CD4-positive, alpha-beta T cell treated with Interleukin-15 for 4 hours (primary cell): ENCODE data around the gene TAS2R40.

Experiments
- DNase-seq: peaks from one replicate; pipeline ENCODE4 v3.0.0-alpha.2; 2020; ENCODE audit warnings: low spot score

The TAS2R40 gene

DNA sequence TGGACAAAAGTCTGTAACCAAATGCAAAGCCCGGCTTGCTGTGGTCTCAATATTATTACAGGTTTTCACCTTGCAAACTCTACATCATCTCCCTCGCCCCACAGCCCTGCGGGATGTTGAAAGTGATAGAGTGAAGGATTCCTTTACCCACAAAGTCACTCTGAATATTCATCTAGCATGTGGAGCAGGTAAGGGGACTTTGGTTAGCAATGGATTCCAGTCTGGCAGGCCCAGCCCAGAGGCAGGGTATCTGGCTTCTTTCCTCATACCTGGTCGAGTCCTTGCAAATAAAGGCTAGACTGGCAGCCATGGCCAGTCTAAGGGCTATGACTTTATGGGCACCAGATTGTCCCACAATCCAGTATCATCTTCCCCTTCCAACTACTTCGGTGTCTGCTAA lies 3.2 kb downstream of the TAS2R40 start:
- no peak for DNase-seq

DNA sequence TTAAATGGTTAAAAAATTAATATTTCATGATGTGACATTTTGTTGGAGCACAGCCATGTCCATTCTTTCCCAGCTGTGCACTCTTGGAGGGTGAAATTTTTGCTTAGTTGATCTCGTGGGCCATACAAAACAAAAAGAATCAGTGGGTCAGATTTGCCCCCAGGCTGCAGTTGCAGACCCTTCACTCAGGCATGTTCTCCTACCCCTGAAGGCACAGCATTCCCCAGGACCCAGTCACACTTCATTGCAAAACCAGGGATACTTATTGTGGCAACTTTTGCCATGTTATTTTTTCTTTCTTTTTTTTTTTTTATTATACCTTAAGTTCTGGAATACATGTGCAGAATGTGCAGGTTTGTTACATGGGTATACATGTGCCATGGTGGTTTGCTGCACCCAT lies 6.0 kb downstream of the TAS2R40 start:
- DNase-seq: no peak

DNA sequence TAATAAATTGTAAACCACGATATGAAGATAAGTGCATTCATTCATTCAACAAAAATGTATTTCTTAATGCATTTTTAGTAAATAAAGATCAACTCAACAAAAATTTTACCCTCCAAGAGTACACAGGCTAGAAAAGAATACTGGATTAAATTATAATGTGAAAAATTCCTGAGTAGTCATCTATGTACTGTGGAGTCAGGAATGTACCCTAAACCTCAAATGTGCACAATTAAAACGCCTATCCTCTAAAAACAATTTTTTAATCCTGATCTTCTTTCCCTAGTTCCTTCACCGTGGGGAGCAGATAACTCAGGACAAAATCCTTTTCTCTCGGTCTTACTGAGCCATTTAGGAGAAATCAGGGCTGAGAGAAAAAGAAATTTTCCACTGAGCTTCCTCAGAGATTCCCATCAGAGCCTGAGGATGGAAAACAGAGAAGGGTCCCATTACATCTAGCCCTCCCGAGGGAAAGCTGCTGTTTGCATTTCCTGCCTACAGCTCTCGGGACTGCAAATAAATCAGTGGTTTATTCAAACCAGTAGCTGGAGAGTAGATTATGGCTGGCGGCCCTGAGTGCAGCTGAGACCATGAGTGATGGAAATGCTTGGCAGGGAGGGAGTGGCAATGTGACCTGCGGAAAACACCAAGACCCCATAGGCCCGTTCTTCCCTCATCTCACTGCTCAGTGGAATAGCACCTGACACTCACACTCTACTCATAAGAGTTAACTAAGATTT lies 7.4 kb downstream of the TAS2R40 start:
- DNase-seq: no peak

DNA sequence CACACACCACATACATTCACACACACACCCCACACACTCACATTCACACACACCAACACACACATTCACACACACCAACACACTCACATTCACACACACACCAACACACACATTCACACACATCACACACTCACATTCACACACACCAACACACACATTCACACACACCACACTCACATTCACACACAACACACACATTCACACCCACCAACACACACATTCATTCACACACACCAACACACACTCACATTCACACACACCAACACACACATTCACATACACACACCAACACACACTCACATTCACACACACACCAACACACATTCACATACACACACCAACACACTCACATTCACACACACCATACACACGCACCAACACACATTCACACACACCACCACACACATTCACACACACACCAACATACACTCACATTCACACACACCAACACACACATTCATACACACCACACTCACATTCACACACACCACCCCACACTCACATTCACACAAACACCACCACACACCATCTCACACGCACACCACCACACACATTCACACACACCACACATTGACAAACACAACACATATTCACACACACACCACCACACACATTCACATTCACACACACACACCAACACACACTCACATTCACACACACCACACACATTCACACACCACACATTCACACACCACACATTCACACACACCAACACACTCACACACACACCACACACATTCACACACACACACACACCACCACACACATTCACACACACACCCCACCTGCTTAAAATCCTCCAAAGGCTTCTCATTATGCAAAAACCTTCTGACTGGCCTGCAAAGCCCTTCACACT lies 9.0 kb downstream of the TAS2R40 start:
- DNase-seq: no peak

DNA sequence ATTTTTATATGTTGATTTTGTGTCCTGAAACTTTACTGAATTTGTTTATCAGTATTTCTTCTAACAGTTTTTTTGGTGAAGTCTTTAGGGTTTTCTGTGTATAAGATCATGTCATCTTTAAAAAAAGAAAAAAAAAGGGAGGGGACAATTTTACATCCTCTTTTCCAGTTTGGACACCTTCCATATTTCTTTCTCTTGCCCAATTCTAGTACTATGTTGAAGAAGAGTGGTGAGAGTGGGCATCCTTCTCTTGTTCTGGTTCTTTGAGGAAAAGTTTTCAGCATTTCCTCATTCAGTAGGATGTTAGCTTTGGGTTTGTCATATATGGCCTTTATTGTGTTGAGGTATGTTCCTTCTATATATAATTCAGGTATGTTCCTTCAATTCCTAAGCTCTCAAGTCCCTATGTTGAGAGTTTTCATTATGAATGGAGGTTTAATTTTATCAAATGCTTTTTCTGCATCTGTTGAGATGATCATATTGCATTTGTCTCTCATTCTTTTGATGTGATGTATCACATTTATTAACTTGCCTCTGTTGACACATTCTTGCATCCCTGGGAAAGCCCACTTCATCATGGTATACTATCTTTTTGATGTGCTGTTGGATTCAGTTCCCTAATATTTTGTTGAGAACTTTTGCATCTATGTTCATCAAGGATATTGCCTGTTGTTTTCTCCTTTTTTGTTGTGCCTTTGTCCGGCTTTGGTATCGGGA lies 12.1 kb downstream of the TAS2R40 start:
- DNase-seq: no peak

DNA sequence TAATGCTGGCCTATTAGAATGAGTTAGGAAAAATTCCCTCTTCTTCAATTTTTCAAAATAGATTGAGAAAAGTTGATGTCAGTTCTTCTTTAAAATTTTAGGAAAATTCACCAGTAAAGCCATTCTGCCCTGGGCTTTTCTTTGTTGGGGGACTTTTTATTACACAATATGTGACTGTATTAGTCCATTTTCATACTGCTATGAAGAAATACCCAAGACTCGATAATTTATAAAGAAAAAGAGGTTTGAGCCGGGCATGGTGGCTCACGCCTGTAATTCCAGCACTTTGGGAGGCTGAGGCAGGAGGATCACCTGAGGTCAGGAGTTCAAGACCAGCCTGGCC lies 12.7 kb downstream of the TAS2R40 start:
- no peak for DNase-seq

DNA sequence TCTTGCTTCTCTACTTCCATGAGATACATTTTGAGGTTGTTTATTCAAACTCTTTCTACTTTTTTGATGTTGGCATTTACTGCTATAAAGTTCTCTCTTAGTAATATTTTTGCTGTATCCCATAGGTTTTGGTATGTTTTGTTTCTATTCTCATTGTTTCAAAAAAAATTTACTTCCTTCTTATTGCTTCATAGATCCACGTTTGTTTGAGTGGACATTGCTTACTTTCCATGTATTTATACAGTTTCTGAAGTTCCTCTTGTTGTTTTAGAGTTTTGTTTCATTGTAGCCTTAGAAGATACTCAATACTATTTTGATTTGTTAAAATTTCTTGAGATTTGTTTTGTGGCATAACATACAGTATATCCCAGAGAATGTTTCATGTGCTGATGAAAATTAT lies 13.7 kb downstream of the TAS2R40 start:
- no peak for DNase-seq

DNA sequence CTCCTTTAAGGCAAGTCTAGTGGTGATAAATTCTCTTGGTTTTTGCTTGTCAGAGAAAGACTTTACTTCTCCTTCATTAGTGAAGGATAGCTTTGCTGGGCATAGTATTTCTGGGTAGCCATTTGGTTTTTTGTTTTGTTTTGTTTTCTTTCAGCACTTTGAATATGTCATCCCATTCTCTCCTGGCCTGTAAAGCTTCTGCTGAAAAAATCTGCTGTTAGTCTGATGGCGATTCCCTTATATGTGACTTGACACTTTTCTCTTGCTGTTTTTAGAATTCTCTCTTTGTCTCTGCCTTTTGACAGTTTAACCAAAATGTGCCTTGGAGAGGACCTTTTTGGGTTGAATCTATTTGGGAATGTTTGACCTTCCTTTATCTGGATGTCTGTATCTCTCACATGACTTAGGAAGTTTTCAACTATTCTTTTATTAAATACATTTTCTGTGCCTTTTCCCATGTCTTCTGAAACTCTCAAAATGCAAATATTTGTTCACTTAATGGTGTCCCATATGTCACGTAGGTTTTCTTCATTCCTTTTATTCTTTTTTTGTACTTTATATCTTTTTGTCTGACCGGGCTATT lies 14.7 kb downstream of the TAS2R40 start:
- no peak for DNase-seq

DNA sequence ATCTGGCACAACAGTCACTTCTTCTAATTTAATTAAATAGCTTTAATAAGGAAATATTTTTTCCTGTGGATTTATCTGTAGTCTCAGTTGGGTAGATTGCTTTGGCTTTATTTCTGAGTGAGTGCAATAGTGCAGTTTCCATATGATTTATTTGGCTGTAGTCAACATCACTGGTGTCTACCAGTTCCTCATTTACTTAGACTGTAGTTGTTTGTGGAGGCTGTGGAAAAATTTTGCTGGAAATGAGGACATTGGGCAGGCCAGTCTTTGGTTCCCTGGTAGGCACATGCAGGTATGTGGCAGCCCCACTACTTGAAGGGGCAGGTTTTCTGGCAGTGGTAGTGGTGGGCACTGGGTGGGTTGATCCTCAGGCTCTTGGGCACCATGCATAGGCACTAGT lies 15.5 kb downstream of the TAS2R40 start:
- DNase-seq: no peak

DNA sequence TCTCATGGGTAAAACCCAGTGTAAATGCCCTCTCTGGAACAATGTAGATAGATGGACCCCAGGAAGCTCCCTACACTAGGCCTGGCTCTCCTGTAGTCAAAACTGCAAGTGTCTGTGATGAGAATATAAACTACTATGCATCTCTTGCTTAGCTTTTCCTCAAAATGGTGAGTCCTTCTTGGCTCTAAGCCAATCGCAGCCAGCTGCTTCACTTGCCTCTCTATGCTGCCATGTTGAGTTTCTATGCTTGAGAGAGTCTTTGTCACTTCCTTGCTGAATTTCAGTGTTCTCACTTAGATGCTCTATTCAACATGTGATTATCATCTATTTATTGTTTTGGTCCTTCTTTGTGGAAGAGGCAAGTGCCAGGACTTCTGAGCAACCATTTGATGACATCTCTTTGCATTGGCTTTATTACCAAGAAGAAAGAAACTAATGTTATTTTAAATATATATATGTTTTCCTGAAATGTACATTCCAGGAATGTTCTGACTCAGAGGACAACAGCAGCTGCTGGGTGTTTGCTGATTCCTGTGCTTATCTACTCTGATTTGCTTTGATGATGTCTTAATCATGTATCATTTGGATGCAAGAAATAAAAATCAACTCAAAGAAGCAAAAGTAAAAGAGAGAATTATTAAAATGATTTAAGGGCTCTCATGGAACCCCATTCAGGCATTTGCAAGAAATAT lies 16.6 kb downstream of the TAS2R40 start:
- no peak for DNase-seq

DNA sequence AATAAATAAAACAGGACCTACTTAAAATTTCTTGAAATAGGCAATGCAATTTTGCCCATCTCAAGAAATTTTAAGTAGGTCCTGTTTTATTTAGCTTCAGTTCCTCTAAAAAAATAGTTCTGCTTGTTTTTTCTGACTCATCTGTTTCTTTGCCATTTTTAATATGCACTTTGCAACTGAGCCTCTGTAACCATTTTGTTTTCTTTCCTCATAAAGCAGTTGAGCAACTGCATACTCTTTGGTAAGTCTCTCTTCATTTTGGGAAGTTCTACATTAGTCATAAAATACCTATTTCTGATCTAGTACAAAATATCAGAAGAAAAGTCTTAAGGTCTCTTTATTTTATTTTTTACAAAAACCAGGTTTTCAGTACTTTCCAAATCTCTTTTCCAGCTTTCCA lies 18.0 kb downstream of the TAS2R40 start:
- no peak for DNase-seq

DNA sequence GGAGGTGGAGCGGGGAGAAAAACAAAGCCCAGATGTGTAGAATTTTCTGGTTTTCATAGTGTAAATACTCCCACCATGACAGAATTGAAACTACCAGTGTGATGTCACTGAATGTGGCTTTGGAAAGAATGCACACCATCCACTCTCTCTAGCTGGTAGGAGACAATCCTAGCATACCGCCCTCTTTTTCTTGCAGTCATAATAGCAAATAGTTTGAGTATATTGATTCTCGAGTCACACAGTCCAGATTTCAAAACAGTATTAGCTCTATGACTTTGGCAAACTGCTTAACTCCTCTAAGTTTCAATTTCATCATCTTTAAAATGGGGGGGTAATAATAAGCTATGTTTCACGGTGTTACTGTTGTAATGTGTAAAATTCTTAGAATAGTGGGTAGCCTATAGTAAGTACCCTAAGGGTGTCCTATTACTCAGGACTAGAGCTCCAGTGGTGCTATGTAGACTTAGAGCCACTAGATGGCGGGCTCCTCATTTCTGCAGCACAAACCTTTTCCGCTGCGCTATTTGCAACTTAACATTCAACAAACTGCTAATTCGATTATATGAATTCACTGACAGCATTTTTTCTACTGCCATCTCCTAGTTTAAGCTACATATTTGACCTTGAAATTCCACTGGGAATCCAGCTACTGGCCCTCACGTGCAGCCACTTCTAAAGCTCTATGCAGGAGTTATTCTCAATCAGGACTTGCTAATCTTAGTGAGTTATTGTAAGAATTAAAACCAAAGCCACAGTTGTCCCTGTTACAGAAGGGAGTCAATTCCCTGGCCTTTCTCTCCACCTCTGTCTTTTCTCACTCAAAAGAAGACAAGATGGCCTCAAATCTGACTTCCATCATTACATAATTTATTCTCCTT lies 18.7 kb downstream of the TAS2R40 start:
- peak; percentile 87 for DNase-seq

DNA sequence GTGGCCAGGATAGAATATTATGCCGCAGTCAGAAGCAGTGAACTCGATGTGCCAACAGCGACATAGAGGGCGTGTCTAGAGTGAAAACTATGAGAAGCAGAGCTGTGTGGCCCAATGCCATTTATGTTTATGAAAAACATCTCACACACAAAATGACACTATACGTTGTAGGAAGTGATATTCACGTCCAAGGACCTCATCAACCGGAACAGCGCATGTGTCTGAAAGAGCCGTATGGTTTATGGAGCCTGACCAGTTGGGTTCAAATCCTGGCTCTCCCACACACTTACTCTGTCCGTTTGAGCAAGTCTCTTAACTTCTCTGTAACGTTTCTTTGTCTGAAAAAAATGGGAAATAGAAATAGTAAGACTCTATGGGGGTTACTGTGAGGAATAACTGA lies 20.5 kb downstream of the TAS2R40 start:
- DNase-seq: no peak

DNA sequence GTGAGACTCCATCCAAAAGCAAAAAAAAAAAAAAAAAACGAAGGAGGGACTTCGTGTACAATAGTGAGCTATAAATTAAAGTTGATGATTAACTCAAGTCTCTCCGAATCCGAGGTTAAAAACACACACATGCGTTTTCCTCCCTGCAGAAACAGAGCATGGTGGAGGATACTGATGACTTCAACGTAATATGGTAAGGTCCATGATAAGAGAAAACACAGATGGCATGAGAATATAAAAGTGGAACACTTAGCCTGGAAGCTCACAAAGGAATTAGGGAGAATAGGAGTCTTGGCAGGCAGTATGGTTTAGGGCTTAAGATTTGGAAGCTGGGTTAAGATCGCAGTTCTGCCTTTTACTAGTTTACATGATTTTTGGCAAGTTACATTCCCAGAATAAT lies 21.3 kb downstream of the TAS2R40 start:
- DNase-seq: no peak

DNA sequence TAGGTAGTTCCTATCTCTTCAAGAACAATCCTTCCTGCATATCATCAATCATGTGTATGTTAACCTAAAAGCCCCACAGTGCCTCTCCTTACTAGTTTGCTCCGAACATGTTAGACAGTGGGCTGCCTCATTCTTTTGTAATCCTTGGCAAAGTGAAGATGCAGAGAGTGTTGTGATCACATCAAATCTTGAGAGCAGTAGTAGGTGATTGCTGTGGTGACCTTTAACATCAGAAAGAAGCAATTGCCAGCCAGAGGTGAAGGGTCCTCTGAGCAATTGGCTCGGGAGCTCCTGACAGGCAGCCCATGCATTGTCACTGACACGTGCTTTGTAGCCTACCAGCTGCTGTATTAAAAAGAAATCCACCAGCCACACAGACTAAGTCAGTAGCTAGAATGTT lies 21.8 kb downstream of the TAS2R40 start:
- no peak for DNase-seq

DNA sequence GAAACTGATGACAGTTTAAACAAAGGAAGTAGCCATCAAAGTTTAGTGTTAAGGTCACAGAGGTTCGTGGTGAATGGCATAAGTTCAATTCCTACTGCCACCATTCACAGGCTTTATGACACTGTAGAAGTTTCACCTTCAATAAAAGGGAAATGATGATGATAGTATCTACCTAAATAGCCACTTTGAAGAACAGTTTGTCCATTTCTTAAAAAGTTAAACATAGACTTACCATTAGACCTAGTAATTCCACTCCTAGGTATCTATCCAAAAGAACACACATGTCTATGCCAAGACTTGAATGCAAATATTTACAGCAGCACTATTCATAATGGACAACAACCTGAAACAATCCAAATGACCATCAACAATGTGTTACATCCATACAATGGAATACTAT lies 22.5 kb downstream of the TAS2R40 start:
- DNase-seq: no peak

DNA sequence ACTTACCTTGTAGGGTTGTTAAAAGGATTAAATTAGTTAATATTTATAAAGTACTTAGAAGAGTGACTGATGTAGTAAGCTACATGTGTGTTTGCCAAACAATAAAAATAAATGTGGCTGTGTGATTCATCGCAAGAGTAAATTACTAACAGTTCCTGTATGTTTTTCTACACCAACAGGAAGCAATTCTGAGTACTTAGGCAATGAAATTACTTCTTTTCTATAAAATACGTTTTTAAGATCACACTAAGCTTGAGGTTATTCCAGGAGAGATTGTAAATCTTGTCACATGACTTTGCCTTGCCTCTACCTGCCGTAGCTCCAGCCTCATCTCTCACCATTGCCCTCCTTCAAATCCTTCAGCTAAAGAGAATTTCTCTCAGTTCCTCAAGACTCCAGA lies 23.3 kb downstream of the TAS2R40 start:
- DNase-seq: peak; percentile 73

DNA sequence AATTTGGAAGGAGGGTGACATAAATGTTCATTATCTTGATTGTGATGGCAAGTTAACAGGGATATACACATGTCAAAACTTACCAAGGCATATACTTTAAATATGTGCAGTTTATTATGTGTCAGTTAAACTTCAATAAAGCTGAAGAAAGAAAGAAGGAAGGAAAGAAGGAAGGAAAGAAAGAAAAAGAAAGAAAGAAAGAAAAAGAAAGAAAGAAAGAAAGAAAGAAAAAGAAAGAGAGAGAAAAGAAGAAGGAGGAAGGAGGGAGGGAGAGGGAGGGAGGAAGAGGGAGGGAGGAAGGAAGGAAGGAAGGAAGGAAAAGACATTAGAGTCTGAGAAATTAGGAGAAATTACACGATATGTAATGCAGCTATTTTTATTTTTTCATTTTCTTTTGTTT lies 25.5 kb downstream of the TAS2R40 start:
- DNase-seq: no peak

DNA sequence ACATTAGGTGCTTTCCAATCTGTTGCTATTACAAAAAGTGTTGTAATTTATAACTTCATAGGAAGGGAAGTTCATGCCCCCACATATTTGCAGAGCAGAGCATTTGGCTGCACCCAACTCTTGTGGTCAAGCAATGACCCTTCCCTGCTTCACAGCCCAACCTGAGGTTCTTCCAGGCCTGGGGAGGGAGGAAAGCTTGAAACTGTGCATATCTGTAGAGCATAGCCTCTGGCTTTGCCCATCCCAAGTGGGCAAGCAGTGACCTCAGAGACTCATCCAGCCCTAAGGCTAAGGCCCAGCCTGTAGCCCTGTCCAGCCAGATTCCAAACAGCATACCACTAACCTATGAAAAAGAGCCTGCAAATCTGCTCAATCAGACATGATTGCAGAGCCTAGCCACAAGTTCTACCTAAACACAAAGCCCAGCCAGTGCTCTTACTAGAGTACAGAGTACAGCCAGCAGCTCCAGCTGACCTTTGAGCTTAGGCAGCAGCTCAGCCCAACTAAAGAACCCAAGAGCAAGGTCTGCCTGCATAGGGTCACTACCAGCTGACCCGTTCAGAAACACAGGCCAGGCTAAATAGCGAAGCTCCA lies 27.0 kb downstream of the TAS2R40 start:
- no peak for DNase-seq

DNA sequence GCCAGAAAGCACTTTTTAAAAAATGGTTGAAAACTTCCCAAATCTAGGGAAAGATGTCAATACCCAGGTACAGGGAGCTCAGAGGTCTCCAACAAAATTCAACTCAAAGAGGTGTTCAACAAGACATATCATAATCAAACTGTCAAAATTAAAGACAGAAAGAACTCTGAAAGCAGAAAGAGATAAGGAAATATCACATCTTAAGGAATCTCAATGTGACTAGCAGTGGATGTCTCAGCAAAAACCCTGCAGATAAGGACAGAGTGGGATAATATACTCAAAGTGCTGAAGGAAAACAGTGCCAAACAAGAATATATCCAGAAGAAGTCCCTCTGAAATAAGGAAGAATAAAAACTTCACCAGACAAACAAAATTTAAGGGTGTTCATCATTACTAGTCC lies 28.4 kb downstream of the TAS2R40 start:
- DNase-seq: no peak

DNA sequence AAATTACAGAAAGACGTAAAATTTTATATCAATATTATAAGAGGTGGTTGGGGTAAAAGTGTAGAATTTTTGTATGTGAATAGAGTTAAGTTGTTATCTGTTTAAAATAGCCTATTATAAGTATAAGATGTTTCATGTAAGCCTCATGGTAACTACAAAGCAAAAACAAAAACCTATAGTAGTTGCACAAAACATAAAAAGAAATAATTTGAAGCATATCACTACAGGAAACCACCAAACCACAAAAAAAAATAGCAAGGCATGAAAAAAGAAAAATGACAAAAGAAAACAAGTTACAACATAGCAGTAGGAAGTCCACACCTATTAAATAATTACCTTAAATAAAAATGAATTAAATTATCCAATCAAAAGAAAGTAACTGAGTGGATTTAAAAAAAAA lies 29.0 kb downstream of the TAS2R40 start:
- peak; percentile 54 for DNase-seq
